ENCODE data around the gene UMODL1.

Gene UMODL1

DNA sequence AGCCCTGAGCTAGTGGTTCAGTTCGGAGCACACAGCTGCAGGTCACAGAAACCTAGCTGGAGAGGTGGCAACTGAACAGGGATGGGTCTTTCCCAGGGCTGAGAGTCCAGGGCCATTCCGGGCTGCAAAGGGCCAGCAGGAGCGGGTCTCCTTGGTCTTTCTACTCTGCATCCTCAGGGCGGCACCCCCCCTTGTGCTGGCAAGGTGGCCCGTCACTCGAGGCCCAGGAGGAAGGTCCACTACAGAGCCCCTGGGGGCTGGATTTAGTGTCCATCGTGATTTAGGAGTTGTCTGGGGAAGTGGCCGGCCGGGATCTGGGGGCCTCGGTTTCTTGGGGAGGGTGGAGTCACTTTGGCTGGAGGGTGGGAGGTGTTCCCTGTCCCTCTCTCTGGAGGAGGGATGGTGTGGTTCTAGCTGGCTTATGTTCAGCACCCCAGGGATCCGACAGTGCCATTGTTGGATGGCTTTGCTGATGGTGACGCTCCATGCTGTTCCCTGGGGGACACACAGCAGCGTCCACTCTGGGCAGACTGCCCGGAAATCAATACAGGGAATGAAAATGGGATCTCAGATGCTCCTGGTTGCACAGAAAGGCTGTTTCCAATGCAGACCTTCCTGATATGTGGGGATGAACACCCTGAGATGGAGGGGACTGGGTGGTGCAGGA is 64.4 kb downstream of the UMODL1 start:
- no peak for DNase-seq (ENCODE audit: low read depth)

DNA sequence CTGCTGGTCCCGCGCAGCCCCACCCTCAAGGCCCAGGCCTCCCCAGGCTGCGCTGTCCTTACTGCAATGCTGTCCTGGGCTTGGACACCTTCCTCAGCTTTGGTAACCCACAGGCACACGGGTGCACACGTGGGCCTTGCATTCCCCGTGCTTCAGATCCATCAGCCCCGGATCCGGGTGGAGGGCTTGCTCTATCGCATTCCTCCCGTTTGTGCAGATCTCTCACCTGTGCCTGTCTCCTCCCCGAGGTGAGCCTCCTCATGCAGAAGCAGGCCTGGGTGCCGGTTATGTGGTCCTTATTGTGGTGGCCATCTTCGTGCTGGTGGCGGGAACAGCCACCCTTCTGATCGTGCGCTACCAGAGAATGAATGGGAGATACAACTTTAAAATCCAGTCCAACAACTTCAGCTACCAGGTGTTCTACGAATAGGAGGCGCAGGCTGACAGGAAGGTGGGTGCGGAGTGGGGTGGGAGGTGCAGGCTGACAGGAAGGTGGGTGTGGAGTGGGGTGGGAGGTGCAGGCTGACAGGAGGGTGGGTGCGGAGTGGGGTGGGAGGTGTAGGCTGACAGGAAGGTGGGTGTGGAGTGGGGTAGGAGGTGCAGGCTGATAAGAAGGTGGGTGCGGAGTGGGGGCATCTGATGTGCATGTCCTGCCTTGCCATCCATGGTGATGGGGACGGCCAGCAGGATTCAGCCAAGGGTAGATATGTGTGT is 66.2 kb downstream of the UMODL1 start:
- no peak for DNase-seq (ENCODE audit: low read depth)

DNA sequence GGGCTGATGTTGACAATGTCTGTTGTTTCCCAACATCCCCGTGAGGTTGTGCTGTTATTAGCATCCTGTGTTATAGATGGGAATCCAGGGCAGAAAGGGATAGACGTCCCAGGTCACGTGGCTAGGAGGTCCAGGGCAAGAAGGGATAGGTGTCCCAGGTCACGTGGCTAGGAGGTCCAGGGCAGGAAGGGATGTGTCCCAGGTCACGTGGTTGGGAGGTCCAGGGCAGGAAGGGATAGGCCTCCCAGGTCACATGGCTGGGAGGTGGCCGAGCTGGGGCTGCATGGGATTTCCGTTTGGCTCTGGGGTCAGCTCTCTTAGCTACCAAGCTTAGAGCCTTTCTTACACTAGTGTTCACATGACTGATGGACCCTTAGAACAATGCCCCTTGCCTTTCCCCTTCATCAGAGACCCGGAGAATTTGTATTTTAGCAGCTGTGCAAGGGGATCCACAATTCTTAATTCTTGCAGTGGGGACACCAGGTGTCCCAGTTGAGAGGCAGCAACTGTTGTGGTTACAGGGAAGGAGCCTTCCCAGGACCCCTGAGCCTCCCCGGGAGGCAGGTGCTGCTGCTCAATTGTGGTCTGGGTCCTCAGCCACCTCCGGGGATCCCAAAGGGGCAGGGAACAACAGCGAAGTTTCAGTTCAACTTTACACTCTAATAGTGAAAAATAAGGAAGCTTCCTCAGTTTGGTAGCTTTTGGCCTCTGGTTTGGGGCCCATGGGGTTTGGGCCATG is 69.2 kb downstream of the UMODL1 start:
- no peak for DNase-seq (ENCODE audit: low read depth)

DNA sequence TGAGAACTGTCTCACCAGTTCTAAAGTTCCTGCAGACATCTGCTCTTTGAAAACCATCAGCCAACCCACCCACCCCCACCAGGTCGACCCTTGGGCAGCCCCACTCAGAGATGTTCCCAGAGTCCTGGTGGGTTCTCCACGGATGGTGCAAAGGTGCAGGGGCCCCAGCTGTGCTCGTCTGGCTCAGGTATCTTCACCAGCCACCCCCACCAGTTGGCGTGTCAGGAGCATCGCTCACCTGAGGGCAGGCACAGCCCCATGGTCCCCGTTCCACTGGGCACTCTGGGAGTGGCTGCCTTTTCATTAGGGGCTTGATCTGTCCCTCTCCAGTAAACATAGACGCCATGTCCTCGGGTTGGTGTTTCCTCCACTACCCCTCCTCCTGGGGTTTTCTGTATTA is 70.5 kb downstream of the UMODL1 start:
- no peak for DNase-seq (ENCODE audit: low read depth)

DNA sequence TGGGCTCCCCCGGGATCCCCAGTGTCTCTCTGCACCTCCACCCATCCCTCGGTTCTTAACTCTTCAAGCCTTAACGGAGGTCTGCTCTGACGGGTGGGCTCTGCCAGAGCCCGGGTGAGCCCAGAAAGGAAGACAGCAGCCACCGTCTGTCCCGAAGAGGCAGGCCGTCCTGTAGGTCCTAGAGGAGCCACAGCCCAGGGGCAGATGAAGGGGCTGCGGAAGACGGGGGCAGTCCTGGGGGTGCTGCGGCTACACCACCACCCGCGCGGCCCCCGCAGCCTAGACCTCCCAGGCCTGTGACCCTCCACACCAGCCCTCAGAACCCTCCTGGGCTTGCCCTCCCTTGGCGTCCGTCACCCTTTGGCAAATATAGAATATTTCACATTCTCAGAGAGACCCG is 71.0 kb downstream of the UMODL1 start:
- no peak for DNase-seq (ENCODE audit: low read depth)

DNA sequence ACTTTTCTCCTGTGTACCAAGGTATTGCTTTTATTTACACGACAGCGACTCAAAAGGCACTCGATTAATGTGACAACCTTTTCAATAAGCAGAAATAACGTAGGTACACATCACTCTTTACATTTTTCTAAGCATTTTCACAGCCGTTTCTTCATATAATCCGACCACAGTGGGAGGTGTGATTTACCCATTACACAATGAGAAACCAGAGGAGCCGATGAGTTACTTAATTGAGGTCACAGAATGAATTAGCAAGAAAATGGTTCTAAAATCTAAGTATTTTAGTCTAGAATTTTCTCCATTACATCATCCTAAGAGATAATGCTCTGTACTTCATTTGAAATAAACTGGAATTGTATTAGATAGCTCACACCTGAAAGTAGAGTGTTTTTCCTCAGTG is 71.5 kb downstream of the UMODL1 start:
- no peak for DNase-seq (ENCODE audit: low read depth)

DNA sequence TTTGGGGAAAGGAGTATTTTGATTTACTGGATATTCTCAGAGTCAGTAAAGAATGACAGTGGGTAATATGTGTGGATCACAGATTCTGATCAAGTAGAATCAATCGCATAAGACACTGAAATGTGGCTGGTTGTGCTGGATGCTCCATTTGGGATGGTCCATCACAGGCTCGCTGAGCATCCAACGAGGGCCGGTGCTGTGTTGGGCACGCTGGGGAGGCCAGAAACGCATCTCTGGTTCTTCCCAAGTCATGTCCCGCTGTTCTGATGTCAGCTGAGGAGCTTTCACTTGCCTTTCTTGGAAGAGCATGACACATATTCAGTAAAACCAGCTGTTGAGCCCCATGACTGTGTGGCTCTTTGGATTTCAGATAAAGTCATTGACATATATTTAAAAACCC is 72.0 kb downstream of the UMODL1 start:
- no peak for DNase-seq (ENCODE audit: low read depth)

DNA sequence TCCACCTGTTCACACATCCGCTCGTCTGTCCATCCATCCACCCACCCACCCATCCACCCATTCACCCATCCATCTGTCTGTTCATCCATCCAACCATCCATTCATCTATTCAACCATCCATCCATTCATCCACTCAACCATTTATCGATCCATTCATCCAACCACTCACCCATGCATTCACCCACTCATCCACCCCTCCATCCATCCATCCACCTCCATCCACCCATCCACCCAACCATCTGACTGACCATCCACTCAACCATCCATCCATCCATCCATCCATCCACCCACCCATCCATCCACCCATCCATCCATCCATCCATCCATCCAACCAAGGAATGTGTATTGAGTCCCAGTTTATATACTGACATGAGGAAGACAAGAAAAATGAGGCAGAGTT is 73.1 kb downstream of the UMODL1 start:
- no peak for DNase-seq (ENCODE audit: low read depth)

DNA sequence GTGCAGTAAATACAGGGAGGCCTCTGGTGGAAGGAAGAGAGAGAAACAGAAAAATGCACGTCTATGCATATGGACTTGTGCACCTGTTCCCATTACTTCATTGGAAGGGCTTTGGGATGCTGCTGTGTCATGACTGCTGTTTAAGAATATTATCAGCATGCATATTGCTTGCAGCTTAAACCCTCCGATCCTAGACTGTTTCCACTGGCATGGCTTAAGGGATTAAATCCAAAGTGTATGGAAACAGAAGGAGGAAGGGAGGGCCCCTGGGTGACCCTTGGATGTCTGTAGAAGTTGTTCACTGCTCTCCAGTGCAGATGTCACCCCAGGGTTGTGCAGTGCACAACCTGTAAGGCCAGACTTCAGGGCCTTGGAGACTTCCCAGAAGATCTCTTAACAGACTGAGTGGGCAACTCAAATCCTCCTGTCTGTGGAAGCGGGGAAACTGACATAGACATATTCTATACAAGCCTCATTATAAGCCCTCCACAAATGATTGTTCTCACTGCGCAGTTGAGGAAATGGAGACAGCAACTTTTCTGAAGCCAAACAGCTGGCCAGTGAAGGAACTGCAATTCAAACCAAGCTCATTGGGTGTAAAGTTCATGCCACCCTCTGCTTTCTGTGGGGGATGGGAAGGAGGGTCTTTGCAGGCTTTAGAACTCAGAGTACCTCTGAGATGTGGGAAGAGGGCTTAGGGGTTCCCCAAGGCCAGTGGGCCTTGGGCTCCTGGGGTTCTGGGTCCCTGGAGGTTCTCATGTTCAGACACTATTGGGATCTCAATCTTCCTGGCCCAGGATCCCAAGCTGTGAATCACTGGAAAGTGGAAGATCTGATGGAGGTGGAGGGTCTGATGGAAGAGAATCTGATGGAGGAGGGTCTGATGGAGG is 73.8 kb downstream of the UMODL1 start:
- no peak for DNase-seq (ENCODE audit: low read depth)

DNA sequence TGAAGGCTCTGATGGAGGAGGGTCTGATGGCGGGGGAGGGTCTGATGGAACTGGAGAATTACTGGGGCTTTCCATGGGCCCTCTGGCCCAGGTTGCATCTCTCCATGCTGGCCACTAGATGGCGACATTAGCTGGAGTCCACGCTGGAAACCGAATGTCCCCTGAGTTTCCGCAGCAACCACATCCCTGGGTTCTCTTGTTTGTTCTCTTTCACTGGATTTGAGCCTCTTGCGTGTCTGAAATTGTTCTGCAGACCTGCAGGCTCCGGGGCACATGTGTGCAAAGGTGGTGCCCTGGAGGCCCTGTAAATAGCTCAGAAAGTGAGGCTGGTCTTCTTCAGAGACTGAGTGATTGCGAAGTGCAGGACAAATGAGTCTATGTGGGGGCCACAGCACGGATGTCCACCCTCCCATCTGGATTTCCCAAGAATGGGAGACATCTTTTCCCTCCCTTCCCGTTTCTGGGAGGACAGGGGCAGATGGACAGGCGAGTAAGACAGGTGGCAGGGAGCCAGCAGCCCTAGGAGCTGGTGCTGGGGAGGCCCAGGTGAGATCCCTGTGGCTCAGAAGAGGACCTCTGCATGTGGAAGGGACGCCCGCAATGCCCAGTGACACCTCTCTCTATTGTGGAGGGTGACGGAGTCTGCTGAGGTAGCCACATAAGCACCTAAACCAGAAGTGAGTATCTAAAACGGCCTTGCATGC is 74.6 kb downstream of the UMODL1 start:
- peak; percentile 18 for DNase-seq (ENCODE audit: low read depth)

DNA sequence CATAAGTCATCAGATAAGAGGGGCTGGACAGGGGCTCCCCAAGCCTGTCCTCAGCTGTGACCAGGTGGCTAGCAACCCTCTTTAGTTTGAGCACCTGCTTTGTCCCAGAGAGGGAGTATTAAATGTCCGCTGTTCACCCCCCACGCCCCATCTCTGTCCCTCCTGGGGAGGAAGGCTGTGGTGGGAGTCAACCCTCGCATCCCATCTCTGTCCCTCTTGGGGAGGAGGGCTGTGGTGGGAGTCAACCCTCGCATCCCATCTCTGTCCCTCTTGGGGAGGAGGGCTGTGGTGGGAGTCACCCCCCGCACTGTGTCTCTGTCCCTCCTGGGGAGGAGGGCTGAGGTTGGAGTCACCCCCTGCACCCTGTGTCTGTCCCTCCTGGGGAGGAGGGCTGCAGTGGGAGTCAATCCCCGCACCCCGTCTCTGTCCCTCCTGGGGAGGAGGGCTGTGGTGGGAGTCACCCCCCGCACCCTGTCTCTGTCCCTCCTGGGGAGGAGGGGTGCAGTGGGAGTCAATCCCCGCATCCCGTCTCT is 75.2 kb downstream of the UMODL1 start:
- no peak for DNase-seq (ENCODE audit: low read depth)

DNA sequence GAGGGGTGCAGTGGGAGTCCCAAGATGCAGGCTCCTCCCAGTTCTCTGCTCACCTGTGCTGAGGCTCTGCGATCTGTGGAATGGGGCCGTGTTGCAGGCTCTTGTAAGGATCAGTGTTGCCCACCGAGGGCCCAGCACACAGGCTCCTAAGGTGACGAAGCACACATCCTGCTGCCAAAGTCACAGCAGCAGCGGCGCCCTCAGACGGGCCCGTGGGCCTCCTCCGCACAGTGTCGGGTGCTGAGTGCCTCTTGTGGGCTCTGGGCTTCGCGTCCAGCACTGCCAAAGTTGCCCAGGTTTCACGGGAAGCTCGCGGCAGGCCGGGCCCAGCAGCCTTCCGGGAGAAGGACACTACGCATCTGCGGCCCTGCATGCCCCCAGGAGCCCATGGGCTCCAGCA is 75.7 kb downstream of the UMODL1 start:
- no peak for DNase-seq (ENCODE audit: low read depth)

DNA sequence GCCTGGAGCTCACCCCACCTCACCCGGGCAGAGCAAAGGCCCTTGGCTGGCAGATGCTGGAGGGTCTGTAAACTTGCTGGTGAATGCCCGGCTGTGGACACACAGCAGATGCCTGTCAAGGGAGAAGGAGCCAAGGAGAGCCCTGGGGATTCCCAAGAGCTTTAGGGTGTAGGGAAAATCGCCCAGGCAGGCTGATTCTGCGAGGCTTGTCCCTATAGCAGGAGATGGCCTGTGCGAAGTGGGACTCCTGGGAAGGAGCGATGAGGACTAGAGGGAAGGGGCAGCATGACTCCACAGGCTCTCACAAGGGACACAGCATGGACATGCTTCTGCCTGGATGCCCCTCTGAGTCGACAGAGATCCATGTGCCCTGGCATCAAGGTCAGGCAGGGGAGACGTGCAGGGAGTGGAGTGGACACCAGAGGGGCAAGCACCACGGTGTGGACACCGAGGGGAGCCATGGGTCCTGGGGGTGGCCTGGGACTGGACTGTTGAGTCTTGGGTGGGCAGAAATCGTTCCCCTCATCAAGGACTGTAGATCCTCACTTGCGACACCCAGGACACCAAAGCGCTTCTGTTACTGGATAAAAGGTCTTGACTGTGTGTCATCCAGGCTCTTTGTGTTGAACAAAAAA is 76.4 kb downstream of the UMODL1 start:
- no peak for DNase-seq (ENCODE audit: low read depth)

DNA sequence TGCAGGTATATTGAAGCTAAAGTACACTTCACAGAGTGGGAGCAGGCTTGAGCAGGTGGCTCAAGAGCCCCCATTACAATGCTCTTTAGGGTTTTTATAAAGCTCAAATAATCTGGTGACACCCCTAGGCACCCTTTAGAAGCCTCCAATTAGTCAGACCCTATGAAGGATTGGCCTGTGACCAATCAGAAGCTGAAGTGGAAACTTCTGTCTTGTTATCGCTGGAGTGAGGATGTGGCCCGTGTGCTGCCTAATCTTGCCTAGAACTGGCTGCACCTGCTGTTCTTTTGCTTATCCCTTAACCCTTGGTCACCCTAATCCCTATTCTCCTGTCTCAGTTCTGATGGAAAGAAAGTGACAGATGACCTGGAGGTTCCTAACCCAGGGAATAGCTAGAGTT is 77.0 kb downstream of the UMODL1 start:
- DNase-seq (ENCODE audit: low read depth), result no peak

DNA sequence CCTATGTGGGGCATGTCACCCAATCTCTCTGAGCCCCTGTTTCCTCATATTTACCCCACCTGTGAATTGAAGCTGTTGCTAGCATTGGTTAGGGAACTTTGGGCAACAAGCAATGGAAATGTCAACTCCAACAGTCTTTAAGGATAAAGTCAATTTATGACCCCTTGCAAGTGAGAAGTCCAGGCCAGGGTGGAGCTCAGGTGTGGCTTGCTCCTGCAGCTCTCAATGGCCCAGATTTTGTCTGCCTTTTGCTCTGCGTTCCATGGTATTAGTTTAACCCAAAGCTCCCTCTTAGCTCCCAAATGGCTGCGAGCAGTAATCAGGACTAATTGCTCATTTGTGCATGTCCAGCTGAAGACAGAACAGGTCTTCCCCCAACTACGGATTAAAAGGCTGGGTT is 77.5 kb downstream of the UMODL1 start:
- DNase-seq (ENCODE audit: low read depth), result no peak

DNA sequence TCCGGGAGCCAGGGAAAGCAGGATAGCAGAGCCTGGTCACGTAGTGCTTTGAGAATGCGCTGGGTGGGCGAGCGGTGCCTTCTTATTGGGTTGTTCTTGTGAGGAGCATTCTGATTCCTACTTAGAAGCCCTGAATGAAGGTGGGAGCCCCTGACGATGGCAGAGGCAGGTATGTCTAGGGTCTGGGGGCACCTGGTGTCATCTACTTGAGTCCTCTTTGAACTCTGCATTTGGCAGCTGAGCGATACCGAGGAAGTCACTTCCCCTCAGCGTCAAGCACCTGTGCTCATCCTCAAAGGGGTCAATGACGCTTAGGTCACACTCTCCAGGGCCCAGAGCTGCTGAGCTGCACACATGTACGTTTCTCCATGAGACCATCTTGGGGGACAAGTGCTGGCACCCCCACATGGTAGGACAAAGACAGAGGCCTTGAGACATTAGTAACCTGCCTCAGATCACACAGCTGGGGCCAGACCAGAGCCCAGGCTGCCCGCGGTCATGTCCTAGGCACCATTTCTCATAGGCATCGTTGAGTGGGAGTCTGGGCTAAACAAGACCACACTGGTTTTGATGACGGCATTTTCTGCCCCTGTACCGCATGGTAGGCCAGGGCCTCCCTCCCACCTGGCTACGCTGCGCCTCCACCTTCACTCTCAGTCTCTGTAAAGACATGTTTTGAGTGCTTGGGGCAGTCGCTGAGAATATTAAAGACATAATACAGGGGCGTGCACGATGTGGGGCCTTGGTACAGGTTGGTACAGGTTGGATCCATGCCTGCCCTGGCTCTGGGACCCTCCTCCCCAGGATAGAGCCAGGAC is 78.7 kb downstream of the UMODL1 start:
- DNase-seq (ENCODE audit: low read depth), result no peak

DNA sequence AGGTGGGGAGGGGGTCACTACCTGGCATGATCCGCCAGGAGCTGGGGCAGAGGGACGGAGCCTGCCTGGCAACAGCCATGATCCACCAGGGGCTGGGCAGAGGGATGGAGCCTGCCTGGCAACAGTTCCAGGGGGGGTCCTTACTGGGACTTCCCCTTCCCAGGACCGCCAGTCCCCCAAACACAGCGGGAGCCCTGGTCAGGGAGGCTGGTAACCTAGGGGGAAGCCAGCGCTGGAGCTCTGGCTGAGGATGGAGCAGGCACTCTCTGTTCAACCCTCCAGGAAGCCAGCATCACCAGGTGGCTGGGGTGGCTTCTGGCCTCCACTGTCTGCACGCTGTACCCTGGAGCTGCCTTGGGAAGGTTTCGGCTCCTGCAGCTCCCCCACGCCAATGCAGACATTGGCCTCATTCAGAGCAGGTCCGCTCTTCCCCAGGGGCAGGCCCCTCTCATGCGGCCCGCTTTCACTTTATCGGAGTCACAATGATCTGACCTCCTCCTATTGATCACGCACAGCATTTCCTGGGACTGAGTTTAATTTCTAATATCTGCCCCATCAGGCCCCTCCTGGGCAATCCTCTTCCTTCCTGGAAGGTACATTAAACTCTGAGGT is 79.5 kb downstream of the UMODL1 start:
- DNase-seq (ENCODE audit: low read depth), result no peak

DNA sequence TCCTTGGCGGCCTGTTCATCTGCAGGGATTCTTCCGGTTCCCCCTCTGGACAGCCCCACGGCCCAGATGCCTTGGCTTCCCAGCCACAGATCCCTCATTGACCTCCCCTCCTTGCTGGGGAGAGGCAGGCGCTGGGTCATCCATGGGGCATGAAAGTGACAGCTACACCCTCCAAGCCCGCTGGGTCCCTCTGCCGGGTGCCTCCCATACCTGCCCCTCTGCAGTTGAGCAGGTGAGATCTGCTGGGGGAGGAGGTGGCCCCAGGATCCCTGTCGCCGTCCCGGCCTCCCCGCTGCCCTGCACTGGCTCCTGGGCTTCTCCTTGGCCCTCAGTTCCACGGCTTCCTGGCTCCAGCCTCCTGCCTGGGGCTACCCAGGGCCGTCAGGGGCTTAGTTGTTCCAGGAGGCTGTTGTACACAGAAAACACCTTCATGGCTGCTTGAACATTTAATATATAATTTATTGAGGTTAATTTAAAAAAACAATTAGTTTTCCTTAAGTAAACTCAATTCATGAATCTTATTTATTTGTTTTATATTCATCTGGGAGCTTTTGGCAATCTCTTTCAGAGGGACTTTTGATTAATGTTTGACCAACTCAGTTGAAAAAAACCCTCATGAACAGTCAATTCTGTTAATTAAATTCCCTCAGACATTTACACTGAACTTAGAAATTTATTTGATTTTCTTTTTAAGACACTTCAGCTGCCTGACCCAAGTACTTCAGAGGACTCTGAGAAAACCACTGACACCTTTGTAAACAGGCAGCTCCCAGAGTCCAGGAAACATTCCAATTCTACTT is 80.2 kb downstream of the UMODL1 start:
- no peak for DNase-seq (ENCODE audit: low read depth)

DNA sequence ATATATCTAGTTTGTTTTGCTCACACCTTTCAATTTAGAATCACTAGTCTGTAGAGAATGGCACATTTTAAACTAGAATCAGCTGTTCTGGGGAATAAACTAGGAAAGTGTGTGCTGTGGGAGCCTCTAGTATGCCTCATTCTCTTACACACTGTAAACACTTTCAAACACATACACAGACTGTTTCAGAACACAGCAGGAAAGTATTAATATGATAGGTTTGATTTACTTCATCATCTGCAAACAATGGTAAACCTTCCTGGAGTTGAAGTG is 80.8 kb downstream of the UMODL1 start:
- DNase-seq (ENCODE audit: low read depth), result no peak

All from stromal cell of bone marrow (primary cell).